Stimulated activated CD8-positive, alpha-beta memory T cell treated with anti-CD3 and anti-CD28 coated beads, Interleukin-15, amount 100 ng/mL, for 24 hours (primary cell): ENCODE measurements around the gene LRRC43.

Source experiments
- DNase-seq: peaks from one replicate; pipeline ENCODE4 v3.0.0-alpha.2; 2020; ENCODE audit warnings: low read depth

LRRC43 gene, protein sequence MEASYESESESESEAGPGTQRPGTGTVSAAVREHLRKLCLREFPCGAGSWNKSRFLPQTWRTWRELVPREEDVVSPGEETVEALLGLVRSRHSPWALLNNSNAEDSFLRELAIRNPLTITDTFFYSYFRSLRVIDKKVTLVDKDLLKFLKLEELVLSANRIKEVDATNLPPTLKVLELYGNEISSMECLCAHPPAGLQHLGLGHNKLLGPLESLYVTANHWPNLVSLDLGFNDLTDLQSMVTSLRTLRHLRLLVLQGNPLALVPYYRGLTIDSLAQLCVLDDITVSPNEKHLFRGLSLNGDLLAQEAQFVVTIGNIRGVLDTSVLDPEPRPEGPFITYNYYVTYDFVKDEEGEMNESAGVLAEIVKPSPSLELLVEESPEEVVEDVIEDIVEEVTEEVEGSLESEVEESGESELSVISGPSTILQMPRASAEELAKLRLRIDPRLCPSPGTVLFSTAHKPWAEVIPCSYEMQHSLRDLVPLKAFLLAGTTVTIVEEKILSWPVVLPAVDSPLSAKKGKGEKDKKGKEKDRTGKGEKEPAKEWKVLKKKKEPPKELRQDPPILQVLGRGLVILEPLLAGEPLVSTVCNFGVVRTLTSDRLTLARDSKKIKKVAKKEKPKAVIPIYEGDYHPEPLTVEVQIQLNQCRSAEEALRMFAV

DNA sequence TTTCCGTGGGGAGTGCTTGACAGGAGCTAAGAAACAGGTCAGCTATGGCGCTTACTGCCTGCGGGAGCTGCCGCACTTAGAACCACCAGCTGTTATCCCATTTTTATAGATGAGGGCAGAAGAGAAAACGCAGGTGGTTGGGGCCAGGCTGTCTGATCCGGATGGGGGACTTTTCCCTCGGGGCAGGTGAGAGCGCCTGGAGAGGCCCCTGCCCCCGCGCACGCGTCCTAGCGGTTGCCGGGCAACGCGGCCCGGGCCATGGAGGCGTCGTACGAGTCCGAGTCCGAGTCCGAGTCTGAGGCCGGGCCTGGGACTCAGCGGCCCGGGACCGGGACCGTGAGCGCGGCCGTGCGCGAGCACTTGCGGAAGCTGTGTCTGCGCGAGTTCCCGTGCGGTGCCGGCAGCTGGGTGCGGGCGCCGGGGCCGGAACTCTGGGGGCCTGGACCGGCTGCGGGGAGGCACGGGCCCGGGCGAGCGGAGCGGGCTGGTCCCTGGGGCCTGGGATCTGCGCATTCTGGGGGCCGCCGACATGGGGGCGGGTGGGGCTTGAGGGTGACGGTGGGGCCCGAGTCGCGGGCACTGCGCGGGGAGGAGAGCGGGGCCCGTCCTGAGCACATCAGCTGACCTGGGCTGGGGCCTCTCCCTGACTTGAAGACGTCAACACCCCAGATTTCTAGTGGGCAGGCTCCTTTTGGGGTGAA is at the start of gene LRRC43:
Gene LRRC43 (plus strand): TSS at position 237 of the 701 bp plus-strand sequence. CDS start 22 bp downstream, at position 259.
- DNase-seq, result no peak

GRCh38 chr12:122133192-122133950 is 49.6 kb upstream of the LRRC43 start:
- DNase-seq, result no peak

DNA sequence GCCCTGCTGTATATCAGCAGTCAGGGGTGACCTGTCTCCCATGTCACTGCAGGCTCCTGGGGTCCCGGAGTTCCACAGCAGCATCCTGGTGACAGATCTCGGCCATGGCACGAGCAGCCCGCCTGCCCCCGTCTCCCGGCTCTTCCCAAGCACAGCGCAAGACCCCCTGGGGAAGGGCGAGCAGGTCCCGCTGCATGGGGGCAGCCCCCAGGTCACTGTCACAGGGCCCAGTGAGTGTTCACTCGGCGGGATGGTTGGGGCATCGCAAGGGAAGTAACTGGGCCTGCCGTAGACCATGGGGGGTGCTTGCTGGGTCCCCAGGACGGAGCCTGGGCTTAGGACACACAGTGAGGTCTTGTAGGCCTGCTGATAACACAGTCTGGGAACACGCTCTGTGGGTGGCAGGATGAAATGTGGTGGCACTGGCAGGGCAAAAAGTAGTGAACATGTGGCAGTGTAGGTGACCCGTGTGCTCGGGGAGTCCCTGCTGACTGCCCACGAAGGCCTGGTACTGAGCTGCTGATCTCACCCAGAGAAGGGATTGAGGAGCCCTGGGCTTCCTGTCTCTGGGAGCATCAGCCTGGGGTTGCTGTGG is 47.4 kb upstream of the LRRC43 start:
- no peak for DNase-seq

GRCh38 chr12:122137229-122137628 is 45.7 kb upstream of the LRRC43 start:
- DNase-seq, result no peak

DNA sequence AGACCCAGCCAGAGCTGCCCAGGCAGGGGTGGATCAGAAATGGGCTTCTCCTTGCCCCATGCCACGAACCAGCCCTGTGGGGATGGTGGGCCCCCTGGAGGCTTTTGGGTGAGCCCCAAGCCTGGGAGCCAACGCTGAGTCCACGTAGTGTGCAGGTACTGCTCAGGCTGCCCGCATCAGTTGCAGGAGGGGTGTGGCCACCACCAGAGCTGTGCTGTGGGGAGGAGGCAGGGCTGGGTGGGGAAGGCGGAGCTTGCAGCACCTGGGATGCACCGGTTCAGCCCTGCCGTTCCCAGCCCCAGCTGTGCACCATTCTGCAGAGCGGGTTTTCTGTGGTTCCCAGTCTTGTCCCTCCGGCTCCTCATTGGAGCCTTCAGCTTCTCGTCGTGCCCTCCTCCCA is 45.2 kb upstream of the LRRC43 start:
- no peak for DNase-seq

- no peak for DNase-seq
These were observed 44.7 kb upstream of the LRRC43 start for GRCh38 chr12:122138181-122138580.

- DNase-seq, result no peak
These were observed 44.3 kb upstream of the LRRC43 start for GRCh38 chr12:122138616-122139015.

DNA sequence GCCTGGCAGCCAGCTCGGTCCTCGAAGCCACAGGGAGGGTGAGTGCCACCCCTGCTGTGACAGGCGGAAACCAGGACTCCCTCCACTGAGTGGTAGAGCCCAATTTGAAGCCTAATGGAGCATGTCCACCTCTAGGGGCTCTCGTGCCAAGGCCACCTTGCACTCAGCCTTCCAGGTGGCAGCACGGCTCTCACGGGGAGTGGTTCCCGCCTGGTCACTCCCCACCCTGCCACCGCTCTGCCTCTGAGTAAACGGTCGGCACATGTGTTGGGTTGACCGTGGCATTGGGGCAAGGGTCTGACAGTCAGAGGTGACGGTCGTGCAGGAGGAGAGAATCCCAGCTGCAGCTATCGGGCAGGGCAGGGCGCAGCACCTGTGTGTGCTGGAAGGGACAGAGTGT is 43.7 kb upstream of the LRRC43 start:
- DNase-seq, result no peak

GRCh38 chr12:122139941-122140340 is 43.0 kb upstream of the LRRC43 start:
- no peak for DNase-seq

DNA sequence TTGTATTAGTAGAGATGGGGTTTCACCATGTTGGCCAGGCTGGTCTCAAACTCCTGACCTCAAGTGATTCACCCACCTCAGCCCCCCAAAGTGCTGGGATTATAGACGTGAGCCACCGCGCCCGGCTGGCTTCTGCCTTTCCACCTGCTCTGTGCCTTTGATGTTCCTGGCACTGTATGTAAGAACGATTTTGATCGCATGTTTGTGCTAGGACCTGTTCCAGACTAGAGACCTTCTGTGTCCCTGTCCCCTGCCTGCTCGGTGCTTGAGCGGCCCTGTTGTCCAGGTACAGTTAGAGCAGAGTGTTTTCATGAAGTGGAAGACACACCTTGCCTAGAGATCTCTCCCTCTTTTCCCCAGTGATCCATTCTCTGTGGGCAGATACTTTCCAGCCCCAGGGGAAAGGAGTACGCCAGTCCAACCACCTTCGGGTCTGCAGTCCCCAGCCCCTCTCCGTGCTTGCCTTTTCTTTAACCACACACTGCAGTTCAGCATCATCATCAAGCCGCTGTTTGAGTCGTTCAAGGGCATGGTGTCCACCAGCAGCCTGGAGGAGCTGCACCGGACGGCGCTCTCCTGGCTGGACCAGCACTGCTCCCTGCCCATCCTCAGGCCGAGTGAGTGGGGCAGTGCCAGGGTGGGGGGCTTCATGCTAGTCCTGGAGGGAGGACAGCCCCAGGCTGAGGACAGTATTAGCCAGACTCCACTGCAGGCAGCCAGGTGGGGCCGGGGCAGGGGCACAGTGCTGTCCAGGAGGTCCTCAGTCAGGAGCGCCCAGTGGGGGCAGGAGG is 42.3 kb upstream of the LRRC43 start:
- DNase-seq, result no peak

DNA sequence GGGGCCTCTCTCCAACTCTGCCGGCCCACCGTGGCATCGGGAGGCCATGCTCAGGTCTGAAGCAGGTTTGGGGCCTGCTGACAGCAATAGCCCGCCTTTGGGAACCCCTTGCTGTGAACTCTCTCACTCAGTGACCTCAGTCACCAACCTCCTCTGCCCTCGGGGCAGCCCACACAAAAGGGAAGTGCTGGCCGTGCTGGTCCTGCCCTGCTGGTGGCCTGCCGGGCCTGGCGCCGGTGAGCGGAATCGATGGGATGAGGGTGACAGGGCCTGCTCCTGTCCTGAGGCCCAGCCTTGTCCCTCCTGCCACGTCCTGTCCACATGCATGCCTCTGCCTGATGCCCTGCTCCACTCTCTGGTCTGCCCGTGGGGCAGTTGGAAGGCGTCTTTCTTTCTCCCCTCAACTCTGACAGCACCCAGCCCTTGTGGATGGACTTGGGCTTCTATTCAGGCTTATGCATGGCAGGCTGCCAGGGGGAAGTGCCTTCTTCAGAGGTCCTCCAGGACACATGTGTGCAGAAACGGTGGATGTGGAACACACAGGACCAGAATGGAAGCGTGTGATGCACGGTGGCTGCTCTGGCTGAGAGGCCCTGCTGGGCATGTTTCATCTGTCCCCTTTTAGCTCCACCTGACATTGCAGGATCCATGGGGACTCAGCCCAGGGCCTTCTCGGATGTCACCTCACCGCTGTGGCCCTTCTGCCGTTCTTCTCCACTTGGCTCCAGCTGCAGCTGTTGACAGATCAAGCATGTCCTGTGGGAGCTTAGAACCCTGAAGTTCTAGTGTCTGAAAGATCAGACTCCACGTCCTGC is 40.8 kb upstream of the LRRC43 start:
- no peak for DNase-seq

GRCh38 chr12:122142857-122143256 is 40.1 kb upstream of the LRRC43 start:
- DNase-seq, result no peak

DNA sequence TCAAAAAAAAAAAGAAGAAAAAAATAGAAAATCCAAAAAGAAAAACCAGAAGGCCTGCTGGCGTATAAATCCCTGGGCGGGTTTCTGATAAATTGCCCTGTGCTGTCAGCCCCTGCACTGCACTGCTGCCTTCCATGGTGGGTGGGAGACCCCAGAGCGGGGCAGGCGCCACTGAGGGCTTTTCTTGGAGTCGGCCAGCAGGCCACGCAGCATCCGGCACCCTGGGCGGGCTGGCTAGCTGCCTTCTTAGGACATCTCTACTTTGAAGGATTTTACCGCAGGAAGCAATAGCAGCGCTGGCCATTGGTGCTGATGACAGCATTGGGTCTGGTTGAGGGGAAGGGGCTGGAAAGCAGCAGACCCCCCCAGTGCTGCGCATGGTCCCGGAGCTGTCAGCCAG is 38.0 kb upstream of the LRRC43 start:
- DNase-seq, result no peak

- no peak for DNase-seq
These were observed 37.2 kb upstream of the LRRC43 start for GRCh38 chr12:122145505-122146330.

DNA sequence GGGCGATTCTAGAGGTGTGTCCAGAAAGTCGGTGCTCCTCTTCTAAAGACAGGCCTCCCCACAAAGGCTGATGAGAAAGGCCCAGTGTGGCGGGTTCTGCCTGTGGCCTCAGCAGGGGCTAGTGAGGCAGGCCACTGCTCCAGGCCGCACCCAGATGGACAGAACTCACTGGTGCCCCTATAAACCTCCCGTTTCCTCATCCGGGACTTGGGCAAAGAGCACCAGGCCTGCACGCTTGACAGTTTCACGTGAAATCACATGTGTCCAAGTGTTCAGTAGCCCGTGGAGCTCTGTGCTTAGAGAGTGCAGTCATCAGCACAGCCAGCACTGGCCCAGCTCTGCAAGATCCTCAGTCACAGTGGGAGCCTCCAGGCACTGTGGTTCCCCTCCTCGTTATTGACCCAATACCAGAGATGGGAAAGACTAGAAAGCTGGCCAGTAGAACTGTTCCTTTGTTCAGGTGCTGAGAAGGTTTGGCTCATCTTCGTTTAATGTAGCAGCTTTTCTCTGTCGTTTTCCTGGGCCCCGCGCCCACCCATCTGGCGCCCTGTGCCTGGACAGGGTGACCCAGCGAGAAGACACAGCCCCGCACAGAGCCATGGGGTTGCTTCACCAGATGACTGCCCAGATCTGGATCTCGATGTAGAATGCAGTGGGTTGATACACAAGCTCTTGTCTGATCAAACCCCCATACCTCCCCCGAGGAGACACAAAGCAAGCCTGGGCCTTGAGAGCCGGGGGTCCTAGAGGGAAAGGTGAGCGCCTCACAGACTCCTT is 35.2 kb upstream of the LRRC43 start:
- no peak for DNase-seq

GRCh38 chr12:122148657-122149056 is 34.3 kb upstream of the LRRC43 start:
- DNase-seq, result no peak

DNA sequence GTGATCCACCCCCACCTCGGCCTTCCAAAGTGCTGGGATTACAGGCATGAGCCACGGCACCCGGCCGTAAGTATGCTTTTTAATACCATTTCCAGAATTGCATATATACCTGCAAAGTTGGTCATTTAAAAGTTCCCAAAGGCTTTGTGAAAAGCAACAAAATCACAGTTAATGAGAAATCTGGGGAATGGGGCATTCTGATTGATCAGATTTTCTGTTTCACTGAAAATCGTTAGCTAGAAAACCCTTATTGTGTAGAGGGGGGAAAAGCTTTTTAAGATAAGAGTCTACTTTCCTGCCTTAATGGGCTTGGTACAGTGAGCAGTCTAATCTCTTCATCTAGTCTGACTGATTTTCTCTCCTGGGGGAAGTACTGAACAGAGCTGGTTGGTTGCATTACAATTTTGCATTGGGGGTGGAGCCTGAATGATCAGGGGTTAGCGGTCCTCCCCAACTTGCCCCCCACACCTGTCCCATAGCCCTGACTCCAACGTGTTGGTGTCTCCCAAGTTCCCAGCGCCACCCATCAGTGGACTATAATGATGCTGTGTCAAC is 32.7 kb upstream of the LRRC43 start:
- no peak for DNase-seq

DNA sequence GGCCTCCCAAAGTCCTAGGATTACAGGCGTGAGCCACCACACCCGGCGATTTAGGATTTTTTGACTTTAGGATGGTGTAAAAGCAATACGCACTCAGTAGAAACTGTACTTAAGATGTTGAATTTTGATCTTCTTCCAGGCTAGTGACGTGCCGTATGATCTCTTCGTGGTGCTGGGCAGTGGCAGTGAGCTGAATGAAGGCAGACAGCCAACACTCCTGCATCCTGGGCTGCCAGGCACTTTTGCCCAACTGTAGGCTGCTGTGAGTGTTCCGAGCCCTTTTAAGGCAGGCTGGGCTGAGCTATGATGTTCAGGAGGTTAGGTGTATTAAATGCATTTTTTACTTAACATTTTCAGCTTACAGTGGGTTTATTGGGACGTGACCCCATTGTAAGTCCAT is 30.2 kb upstream of the LRRC43 start:
- no peak for DNase-seq
